Caki2 (cell line): ENCODE data around the gene CCDC158. TPM values are rescaled to one million over a fixed set of nuclear protein-coding genes. Genes with fewer than 3 reads are reported as not detected.

Source experiments
- DNase-seq: peaks from one replicate; pipeline ENCODE4 v3.0.0-alpha.2; 2015; ENCODE audit warnings: low read depth
- in situ Hi-C: cut with HindIII; loops from 2 replicates; pipeline ENCODE4 v1.10.0; 2016; ENCODE audit warnings: low sequenced_read_pairs, low pct_unique_long_range_greater_than_20kb, mixed read lengths
- total RNA-seq: library from RNA; depleted of rRNA; stranded (reverse); fragments of >200 nt; shearing (Covaris generic); gene quantifications from 2 replicates; pipeline ENCODE4 v1.2.3, GENCODE V29; 2014; ENCODE audit warnings: low replicate concordance

CCDC158 gene
- total RNA-seq, 1 experiment from 2014 or later: not detected

DNA sequence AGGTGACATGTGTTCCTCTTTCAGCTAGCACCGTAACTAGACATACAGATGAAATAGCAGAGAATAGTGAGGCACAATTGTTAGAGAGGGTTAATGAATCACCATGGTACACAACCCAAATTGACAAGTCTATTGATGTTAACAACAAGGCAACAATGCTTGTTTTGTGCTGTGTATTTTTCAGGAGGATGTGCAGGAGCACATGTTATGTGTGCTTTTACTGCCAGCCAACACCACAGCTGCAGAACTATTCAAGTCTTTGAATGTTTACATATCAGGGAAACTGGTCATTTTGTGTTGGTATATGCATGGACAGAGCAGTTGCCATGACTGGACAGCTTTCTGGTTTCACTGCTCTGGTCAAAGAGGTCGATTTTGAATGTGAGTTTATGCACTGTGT lies 81.6 kb downstream of the CCDC158 start:
- no peak for DNase-seq
- in situ Hi-C loops: no loop called here

DNA sequence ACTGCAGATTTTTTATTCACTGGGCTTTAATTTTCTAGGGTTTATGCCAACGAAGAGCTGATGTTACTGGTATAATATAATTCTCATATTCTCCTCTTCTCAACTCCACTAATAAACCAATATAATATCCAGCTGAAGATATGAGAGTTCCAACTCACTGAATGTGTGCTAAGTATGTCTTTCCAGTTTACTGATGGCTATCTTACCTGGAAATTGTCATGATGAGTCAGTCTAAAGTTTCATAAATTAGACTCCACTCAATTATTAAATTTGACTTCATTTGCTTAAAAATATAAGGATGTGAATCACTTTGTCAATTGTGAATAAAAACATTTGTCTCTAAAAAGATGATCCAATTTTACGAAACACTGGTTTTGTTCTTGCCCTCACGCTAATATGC lies 86.1 kb downstream of the CCDC158 start:
- no peak for DNase-seq
- in situ Hi-C loops: no loop called here

DNA sequence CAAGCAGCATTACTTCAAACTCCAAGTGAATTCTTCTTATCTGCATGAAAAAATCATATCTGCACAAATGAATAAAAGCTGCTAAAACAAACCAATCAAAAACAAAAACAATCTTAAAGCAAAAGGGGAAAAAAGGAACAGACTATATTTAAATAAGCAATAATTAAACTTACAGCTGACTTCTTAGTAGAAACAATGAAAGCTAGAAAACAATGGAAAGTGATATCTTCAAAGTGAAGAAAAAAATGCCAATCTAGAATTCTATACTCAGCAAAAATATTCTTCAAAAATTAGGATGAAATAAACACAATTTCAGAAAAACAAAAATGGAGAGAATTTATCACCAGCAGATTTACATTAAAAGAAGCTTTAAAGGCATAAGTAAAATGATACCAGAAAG lies 94.4 kb downstream of the CCDC158 start:
- in situ Hi-C loops: no loop called here
- DNase-seq: no peak

DNA sequence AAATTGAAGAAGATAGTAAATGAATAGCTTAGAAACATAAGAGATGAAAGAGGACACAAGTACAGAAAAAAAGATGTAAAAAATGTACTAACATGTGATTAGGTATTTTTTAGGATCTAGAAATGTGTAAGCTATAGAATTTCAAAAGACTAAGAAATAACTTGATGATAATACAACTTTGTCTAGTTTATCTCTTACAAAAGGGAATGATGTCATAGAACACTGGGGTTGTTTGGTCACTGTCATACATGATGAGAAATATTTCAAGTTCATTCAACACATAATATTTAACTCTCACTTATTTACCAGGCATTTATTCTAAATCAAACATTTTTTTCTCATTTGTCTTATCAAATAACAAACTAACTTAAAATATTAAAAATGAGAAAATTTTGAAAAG lies 95.9 kb downstream of the CCDC158 start:
- in situ Hi-C loops: no loop called here
- DNase-seq: no peak

DNA sequence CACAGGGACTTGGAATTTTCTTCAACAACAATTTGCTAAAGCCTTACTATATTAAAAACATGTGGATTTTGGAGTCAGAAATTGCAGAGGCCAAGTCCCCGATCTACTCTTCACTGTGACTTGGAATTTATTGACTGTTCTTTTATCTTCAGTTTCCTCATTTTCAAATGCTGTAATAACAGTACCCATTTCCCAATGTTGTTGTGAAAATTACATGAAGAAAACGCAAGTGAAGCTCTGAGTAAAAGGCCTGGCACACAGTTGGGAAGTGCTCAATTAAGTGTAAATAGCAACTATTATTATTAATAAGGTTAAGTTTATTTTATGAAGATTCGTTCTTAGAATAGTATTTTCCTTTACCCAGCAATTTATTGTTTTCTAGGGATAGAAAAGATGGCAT lies 98.7 kb downstream of the CCDC158 start:
- in situ Hi-C loops: no loop called here
- DNase-seq: no peak

DNA sequence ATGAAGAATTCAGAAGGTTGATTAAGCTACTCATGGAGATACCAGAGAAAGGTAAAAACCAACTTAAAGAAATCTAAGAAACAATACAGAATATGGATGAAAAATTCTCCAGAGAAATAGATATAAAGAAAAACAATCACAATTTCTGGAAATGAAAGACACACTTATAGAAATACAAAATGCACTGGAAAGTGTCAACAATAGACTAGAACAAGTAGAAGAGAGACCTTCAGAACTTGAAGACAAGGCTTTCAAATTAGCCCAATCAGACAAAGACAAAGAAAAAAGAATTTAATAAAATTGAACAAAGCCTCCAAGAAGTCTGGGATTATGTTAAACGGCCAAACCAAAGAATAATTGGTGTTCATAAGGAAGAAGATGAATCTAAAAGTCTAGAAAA lies 104.8 kb downstream of the CCDC158 start:
- in situ Hi-C loops: no loop called here
- no peak for DNase-seq

DNA sequence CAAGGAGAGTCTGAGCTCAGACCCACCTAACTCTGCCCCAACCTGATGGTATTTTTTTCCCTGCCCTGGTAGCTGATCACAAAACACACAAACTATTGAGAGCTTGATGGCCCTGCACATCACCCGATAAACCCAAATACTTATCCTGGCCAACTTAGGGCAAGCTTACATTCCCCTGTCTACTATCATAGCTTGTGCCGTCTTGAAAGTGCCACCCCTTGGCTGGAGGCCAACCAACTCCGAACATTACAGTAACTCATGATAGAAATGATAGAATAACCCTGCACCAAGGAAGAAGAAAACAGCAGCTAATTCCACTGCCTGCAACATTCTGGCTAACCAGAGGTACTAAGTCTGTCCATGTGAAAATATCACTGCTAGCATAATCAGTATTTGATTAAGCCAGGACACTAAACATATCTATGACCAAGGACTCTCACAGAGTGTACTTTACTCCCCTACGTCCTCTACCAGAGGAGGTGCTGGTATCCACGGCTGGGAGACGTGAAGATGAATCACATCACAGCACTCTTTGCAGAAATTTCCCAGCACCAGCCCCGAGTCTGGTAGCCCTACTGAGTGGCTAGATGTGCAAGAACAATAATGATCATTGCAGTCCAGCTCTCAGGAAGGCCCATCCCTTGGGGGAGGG lies 105.5 kb downstream of the CCDC158 start:
- DNase-seq: no peak
- in situ Hi-C loops: no loop called here

DNA sequence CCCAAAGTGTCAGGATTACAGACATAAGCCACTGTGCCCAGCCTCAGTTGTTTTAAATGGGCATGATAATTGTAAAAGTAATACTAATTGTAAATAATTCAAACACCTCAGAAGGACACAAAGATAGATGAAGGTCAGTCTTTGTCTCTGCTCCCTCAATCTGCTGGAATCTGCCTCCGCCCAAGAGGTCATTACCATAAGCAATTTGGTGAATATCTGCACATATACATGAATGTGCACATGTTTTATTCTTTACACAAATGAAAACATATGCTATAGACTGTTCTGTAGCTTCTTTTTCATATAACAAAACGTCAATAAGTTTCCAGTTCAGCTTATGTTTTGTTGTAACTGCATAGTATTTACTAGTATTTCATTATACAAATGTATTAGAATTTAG lies 107.4 kb downstream of the CCDC158 start:
- DNase-seq: no peak
- in situ Hi-C loops: no loop called here

DNA sequence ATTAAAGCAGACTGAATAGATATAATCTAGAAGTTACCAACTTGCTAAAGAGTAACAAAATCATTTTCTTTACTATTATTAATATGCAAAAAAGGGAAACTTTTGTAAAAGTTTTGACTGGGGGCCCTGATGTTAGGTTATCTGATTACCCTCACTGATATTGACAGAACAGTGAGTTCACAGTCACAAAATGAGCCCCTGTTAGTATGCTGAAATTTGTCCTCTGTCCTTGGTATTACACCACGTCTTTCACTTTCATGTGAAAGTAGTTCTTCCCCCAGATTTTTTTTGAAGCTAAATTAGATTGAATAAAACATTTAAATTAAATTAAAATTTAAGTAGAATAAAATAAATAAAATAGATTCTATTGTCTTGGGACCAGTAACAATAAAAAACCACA lies 108.5 kb downstream of the CCDC158 start:
- in situ Hi-C loops: no loop called here
- no peak for DNase-seq

DNA sequence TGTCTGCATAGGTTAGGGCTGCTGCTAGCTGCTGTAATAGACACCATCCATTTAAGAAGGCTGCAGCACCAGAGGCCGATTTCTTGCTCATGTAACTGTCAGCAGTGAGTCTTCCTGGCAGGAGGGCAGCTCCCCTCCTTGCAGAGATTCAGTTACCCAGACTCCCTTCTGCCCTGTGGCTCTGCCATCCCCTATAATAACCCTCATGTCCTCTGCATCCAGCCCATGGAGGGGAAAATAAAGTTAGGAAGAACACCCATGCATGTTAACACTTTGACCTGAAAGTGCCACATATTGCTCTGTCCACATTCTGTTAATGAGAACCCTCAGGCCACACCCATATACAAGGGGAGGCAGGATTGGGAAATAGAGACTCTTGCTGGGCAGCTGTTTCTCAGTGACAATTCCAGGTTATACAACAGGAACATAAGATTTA lies 109.0 kb downstream of the CCDC158 start:
- in situ Hi-C loops: no loop called here
- DNase-seq: no peak

DNA sequence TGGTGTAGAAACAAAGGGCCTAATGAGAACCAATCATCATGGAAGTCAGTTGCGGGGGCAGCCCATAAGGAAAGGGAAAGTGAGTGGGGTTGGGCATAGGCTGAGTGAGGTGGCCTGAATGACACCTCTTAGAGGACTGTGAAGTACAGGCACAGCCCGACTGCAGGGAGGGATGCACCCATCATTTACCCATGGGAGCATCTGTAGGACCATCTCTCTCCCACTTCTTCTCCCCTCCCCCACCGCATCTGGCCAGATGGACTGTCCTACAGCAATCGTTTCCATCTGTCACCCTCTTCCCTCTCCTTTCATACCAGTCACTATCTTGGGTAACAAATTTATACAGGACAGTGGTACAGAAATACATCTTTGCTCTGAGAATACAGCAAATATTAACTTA lies 110.3 kb downstream of the CCDC158 start:
- in situ Hi-C loops: no loop called here
- no peak for DNase-seq

DNA sequence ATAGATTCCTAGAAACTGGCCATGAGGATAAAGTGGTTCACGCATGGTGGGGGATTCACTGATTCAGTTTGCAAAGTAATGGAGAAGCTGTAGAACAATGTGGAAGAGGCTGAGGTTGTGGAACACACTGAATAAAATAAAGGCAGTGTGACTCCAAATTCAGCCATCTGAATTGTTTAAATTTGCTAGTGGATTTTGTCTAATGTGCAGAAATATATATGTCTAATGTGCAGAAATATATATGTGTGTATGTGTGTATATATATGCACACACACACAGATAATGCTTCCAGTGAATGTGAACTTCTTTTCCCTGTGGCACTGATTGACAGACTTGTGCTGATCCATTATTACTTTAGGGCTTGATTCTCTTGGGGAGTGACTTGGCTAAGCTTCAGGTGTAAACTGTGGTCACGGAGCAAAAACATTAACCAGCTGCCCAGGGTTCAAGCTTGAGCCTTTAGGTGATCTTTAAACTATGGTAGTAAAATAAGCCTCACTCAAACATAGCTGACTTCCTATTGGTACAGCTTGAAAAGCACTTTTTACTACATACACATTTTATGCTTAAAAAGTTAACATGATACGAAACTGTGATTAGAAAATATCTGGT lies 110.9 kb downstream of the CCDC158 start:
- in situ Hi-C loops: no loop called here
- no peak for DNase-seq

DNA sequence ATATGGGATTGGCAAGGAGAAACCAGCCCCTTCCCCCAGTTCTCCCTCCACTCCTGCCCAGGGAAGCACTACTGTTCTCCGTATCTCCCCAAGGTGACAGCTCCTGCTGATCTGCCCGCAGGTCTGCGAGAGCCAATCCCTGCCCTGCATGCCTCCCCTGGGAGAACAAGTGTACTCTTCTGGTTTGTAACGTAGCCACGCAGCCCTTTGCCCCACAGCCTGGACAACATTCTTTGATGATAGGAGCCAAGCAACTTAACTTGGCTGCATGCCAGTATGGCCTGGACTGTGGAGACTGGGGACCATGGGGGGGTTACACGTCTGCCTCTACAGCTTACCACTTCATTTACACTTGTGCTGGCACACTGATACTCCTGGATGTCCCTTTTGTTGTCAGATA lies 112.4 kb downstream of the CCDC158 start:
- no peak for DNase-seq
- in situ Hi-C loops: no loop called here

DNA sequence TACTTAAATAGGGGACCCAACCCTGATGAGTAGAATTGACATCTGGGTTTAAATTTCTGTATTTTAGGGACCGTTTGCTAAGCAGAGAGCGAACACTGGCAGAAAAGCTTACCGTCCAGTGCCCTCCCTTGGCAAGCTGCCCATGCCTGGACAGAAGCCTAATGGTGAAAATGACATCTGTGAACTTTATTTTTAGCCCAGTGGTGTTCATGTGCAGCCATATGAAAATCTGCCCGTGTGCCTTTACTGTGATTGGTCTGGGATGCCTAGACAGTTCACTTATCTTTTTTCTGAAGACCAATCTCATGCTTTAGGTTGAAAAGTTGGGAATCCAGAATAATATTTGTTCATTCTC lies 113.3 kb downstream of the CCDC158 start:
- in situ Hi-C loops: no loop called here

DNA sequence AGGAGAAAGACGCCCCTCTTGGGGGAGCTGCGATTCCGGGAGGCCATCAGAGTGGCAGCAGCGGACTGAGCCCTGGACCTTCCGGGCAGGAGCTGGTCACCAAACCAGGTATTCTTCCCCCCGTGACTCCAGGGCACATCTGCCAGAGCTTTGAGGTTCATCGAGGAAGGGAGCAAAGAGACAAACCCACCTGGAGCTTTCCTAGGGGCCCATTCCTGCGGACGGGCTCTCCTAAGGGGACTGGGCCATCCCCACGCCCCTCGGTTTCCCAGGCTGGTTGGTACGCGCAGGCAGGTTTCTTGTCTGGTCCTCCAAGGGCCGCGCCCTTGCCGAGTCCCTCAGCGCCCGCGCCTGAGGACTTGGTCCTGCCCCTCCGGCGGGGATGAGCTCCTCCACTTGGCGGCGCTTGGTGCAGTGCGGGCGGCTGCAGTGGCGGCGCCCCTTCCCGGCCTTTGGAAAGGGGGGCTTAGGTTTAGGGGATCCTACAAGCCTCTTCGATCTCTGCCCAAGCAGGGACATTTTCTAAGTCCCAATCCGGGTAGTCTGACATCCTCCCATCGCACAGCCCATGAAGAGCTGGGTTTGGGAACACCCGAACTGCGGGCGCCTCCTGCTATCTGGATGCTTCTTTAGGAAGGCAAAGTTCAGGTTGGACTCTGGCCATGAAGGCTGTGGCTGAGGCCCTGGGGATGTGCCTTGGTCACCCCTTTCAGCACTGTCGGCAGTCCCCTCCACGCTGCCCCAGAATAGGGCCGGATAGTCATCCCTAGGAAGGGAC lies 113.9 kb downstream of the CCDC158 start:
- peak; percentile 67 for DNase-seq
- in situ Hi-C loops: no loop called here

More for the DNA sequence above, 113.3 kb downstream of the CCDC158 start:
- no peak for DNase-seq

DNA sequence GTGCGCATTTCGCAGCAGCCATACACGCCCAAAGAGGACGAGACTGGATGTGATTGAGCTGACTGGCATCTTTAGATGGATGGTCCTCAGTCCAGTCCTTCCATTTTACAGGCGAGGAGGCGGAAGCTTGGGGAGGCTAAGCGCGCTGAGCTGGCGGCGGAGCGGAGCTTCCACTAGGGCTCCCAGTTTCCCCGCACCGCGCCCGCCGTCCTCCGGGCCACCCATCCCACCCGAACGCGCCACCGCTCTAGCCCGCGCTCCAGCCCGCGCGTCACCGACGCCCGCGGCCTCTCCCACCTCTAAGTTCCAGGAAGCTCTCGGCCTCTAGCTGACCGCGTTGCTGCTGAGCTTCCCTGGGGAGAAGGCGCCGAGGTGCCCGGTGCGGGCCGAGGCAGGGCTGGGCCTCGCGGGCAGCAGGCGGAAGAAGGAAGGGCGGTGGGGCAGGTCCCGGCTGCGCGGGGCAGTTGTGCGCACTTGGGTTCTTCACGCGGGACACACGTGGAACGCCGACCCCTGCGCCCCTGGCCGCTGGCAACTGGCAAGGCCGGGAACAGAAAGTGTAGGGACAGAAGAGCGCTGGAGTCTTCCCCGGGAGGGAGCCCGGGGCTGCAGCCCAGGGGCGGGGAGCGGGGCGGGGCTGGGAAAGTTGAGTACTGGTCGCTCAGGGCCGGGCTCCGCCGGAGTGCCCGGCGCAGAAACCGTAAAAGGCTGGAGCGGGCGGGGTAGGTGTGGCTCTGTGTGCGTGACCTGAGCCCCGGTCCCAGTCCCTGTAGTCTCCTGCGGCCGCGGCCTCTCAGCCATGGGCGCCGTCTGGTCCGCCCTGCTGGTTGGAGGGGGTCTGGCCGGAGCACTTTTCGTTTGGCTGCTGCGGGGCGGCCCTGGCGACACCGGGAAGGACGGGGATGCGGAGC lies 114.7 kb downstream of the CCDC158 start, which contains the start of gene STBD1:
Gene STBD1 (plus strand): TSS at position 763 of the 911 bp plus-strand sequence. CDS start 37 bp downstream, at position 800.
- in situ Hi-C loops: no loop called here
- DNase-seq: peak; percentile 81

DNA sequence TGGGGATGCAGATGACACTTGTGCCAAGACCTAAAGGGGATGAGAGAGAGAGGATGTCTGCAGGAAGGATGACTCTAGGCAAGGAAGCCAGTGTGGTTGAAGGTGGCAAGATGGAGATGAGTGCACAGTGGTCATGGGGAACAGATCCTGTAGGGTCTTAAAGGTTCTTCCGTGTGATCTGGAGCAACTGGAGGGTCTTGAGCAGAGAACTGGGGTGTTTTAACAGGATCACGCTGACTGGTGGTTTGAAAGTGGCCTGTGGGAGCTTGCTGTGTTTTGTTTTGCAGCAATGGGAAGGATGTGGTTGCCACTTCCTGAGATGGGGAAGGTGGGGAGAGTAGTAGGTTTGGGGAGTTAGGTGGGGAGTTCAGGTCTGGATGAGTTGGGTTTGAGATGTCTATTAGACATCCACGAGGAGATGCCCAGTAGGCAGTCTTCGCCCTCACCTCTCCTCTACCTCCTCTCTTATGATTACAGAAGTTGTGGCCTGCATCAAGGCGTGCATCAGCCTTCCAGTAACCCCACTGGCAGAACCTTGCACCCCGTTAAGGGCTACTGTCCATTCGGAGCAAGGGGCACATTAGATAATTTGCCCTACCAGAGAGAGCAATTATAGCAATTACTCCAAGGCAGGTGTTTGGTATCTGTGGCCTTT lies 115.8 kb downstream of the CCDC158 start:
- DNase-seq: no peak
- in situ Hi-C loops: no loop called here

DNA sequence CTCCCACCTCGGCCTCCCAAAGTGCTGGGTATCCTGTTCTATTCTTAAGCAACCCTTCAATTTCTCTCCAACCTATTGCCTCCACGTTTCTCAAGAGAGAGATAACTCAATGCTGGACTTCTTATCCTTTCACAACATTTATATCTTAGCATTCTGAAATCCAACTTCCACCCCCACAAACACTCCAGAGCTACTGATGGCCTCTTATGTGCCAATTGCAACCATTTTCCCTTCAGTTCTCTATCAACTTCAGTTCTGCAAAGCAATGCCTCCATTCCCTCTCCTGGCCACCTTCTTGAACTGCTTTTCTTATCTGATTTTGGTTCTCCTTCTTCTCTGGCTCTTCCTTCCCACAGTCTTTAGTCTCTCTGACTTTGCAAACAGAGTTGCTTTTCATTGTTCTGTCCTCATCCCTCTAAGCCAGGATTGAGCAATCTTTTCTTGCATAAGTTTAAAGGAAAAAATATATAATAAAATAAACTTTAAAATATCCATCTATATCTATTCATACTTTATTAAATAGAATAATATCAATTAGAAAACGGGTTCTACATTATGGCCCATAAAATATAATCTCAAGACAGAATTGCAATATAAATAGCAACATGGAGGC lies 118.0 kb downstream of the CCDC158 start:
- DNase-seq: no peak
- in situ Hi-C loops: no loop called here
